ENCODE results near the gene FBXW12.
"Not testable (repeated sequence)": the region's sequence is repeated elsewhere in the genome, so short reads cannot be mapped to it uniquely, and the experiment has no call there.

Gene FBXW12

GRCh38 chr3:48387634-48388033 lies 15.6 kb downstream of the FBXW12 start:
- DNase-seq, result no peak

GRCh38 chr3:48388966-48389365 lies 16.9 kb downstream of the FBXW12 start:
- DNase-seq, result no peak

GRCh38 chr3:48394391-48394790 lies 22.4 kb downstream of the FBXW12 start:
- DNase-seq, result no peak

- no peak for DNase-seq
Measured at GRCh38 chr3:48395714-48396113, 23.7 kb downstream of the FBXW12 start.

GRCh38 chr3:48397767-48398681 lies 26.0 kb downstream of the FBXW12 start:
- no peak for DNase-seq

GRCh38 chr3:48398701-48399386 lies 26.8 kb downstream of the FBXW12 start:
- no peak for DNase-seq

GRCh38 chr3:48399387-48400172 lies 27.6 kb downstream of the FBXW12 start:
- no peak for DNase-seq

- peak; percentile 14 for DNase-seq
Measured at GRCh38 chr3:48400824-48401433, 28.9 kb downstream of the FBXW12 start.

- not testable (repeated sequence) for DNase-seq
Measured at GRCh38 chr3:48401434-48401901, 29.4 kb downstream of the FBXW12 start.

- no peak for DNase-seq
Measured at GRCh38 chr3:48402281-48402732, 30.3 kb downstream of the FBXW12 start.

- DNase-seq, result no peak
Measured at GRCh38 chr3:48402907-48403306, 30.9 kb downstream of the FBXW12 start.

GRCh38 chr3:48403533-48404439 lies 31.8 kb downstream of the FBXW12 start:
- DNase-seq, result no peak

GRCh38 chr3:48404440-48405342 lies 32.7 kb downstream of the FBXW12 start:
- no peak for DNase-seq

- DNase-seq, result no peak
Measured at GRCh38 chr3:48405343-48405881, 33.4 kb downstream of the FBXW12 start.

- no peak for DNase-seq
Measured at GRCh38 chr3:48405971-48406370, 34.0 kb downstream of the FBXW12 start.

GRCh38 chr3:48406443-48407431 lies 34.7 kb downstream of the FBXW12 start:
- DNase-seq, result no peak

- no peak for DNase-seq
Measured at GRCh38 chr3:48407542-48408099, 35.6 kb downstream of the FBXW12 start.

GRCh38 chr3:48408823-48409281 lies 36.8 kb downstream of the FBXW12 start:
- DNase-seq, result no peak

Measured in GDM1 (cell line).